ENCODE data around the gene GFOD1. TPM values are rescaled to one million over a fixed set of nuclear protein-coding genes. Genes with fewer than 3 reads are reported as not detected.

GFOD1 gene
- total and polyA plus RNA-seq, 10 of the 15 experiments (the other 5 are each of a cell fraction or from before 2014, with no cell fraction given): 6.5 to 41.4 (median 16.0) TPM

- TF ChIP-seq TCF3 (IDR thresholded peaks at IDR 0.05; ENCODE audit: borderline replicate concordance, insufficient read depth, low read depth, low read length) (peak; percentile 59; the same call in 1 of the 2 replicates), NR2F1 (conservative IDR thresholded peaks at IDR 0.05) (peak; percentile 82), GATAD2B (conservative IDR thresholded peaks at IDR 0.05; ENCODE audit: low read depth) (peak; percentile 99), YBX1 (IDR thresholded peaks at IDR 0.05) (no peak), KDM1A (IDR thresholded peaks at IDR 0.05; ENCODE audit: borderline replicate concordance) (no peak), DPF2 (IDR thresholded peaks at IDR 0.05) (peak; percentile 97), RAD21 (IDR thresholded peaks at IDR 0.05; ENCODE audit: insufficient read depth, low read depth, low read length) (peak; percentile 57), EED (IDR thresholded peaks at IDR 0.05; ENCODE audit: low read depth) (no peak; the same call in none of the 2 replicates), MYB (IDR thresholded peaks at IDR 0.05; ENCODE audit: borderline replicate concordance, low read depth, low read length) (no peak), BMI1 (IDR thresholded peaks at IDR 0.05; ENCODE audit: borderline replicate concordance) (peak; percentile 58; the same call in 1 of the 2 replicates), E2F8 (IDR thresholded peaks at IDR 0.05; ENCODE audit: low read depth, partially characterized antibody) (peak; percentile 67), HDAC6 (IDR thresholded peaks at IDR 0.05; ENCODE audit: unreplicated experiment) (no peak), RUNX3 (IDR thresholded peaks at IDR 0.05; ENCODE audit: low read length) (peak; percentile 94), POLR2A (IDR thresholded peaks at IDR 0.05; ENCODE audit: low read depth, low read length) (peak; percentile 60), SREBF1 (IDR thresholded peaks at IDR 0.05; ENCODE audit: low read length) (no peak), PBX3 (IDR thresholded peaks at IDR 0.05; ENCODE audit: insufficient replicate concordance, low read depth, low read length) (peak; percentile 88), NR2C1 (IDR thresholded peaks at IDR 0.05) (no peak), MXI1 (IDR thresholded peaks at IDR 0.05; ENCODE audit: low read depth, low read length) (peak; percentile 74), SKIL (IDR thresholded peaks at IDR 0.05; ENCODE audit: low read depth, poor library complexity, severe bottlenecking) (peak; percentile 85), CHD1 (IDR thresholded peaks at IDR 0.05; ENCODE audit: low read depth, low read length) (peak; percentile 79), EP300 (IDR thresholded peaks at IDR 0.05; ENCODE audit: borderline replicate concordance in 1 of 2, control insufficient read depth in 1 of 2, low read depth in 2 of 2, low read length in 2 of 2) (peak; percentile 79 to 91), NFYA (IDR thresholded peaks at IDR 0.05; ENCODE audit: borderline replicate concordance, low read depth, low read length) (no peak), CREB1 (IDR thresholded peaks at IDR 0.05; ENCODE audit: low read depth) (peak; percentile 80), RBBP5 (conservative IDR thresholded peaks at IDR 0.05) (peak; percentile 92), CREM (IDR thresholded peaks at IDR 0.05; ENCODE audit: low read depth) (peak; percentile 73)
Measured at GRCh38 chr6:13427801-13428582, 59.4 kb downstream of the GFOD1 start (continued).

Measured in GM12878 (cell line).